Activated CD4-positive, alpha-beta T cell treated with anti-CD3 and anti-CD28 coated beads for 1 hour (primary cell): ENCODE results near the gene SLC2A5.

Source experiments
- DNase-seq: peaks from one replicate; pipeline ENCODE4 v3.0.0-alpha.2; 2020

SLC2A5 gene

DNA sequence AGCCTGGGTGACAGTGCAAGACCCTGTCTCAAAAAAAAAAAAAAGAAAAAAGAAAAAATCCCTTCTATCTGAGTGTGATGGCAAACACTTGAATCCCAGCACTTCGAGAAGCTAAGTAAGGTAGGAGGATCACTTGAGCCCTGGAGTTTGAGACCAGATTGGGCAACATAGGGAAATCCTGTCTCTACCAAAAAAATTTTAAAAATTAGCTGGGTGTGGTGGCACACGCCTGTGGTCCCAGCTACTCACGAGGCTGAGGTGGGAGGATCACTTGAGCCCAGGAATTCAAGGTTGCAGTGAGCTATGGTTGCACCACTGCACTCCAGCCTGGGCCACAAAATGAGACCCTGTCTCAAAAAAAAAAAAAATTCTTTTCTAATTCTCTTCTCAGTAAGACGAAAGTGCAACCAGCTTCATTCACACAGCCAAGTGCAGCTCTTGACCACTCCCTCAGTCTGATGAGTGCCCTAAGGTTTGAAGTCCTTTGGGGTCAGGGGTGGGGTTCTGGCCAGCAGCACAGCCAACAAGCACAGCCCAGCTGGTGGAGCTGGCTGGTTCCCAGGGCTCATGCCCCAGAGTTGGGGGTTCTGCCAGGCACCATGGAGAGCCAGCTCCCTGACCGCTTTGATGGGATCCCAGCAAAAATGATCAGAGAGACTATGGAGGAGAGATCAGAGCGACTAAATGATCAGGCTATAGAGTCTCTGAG, 8.0 kb downstream of the SLC2A5 start:
- no peak for DNase-seq

GRCh38 chr1:9059891-9060744, 9.3 kb downstream of the SLC2A5 start:
- DNase-seq, result no peak

- DNase-seq, result no peak
Observed at GRCh38 chr1:9058465-9058864, 11.0 kb downstream of the SLC2A5 start.

DNA sequence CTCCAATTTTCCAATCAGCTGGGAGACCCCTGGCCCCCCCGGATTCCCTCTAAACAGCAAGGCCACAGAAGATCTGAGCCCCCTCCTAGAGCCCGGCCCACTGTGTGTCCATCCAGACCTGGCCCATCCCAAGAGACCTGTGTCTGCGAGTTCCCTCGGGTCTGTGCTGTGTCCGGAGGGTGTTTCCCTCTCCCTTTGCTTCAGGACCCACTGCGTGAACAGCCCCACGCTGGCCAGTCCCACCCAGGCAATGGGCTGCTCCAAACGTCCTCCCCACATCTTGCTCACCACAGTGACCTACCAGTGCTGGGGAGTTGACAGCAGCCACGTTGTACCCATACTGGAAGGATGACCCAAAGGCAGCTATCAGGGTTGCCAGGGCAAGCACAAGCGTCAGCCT, 11.6 kb downstream of the SLC2A5 start:
- no peak for DNase-seq

- no peak for DNase-seq
Observed at GRCh38 chr1:9052272-9053049, 17.0 kb downstream of the SLC2A5 start.

GRCh38 chr1:9051379-9051778, 18.1 kb downstream of the SLC2A5 start:
- no peak for DNase-seq

- no peak for DNase-seq
Observed at GRCh38 chr1:9050803-9051202, 18.6 kb downstream of the SLC2A5 start.

- no peak for DNase-seq
Observed at GRCh38 chr1:9048551-9048950, 20.9 kb downstream of the SLC2A5 start.

DNA sequence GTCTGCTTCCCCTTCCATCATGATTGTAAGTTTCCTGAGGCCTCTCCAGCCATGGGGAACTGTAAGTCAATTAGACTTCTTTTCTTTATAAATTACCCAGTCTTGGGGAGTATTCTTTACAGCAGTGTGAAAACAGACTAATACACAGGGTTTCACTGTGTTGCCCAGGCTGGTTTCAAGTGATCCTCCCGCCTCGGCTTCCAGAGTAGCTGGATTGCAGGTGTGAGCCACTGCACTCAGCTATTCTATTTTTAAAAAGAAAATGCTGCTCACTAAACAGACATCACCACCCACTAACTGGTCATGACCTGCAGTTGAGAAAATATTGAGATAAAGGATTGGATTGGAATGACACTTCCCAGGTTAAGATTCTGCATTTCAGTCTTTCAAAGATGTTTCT, 22.4 kb downstream of the SLC2A5 start:
- DNase-seq, result no peak

GRCh38 chr1:9045861-9046510, 23.4 kb downstream of the SLC2A5 start:
- DNase-seq, result no peak

GRCh38 chr1:9044236-9044635, 25.2 kb downstream of the SLC2A5 start:
- DNase-seq, result no peak

- no peak for DNase-seq
Observed at GRCh38 chr1:9042272-9042671, 27.2 kb downstream of the SLC2A5 start.

DNA sequence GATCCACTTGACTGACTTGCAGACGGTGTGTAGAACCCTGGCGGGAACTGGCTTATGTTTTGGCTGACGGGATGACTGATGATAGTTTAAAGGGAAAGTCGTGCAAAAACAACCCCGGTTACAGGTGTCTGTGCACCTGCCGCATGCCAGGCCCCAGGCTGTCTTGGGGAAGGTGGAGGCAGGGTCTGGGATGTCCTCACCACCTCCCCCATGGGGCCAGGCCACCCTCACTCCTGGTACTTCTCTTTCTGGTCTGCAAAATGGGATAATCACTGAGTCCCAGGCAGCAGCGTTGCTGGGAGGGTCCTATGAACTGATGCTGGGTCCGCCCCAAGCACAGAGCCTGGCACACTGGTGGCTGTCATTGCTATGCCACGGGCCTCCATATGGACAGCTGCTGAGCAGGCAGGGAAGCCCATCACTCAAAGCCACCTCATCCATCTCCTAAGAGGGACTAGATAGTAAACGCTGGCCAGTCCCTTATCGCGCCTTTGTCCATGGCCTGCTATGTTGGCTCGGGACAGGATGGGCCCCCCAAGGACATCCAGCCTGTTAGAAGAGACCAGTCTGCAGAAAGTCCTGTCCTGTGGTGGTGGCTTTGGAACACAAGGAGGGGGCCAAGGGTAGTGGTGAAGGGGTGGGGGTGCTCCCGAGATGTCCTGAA, 28.2 kb downstream of the SLC2A5 start:
- DNase-seq, result no peak

DNA sequence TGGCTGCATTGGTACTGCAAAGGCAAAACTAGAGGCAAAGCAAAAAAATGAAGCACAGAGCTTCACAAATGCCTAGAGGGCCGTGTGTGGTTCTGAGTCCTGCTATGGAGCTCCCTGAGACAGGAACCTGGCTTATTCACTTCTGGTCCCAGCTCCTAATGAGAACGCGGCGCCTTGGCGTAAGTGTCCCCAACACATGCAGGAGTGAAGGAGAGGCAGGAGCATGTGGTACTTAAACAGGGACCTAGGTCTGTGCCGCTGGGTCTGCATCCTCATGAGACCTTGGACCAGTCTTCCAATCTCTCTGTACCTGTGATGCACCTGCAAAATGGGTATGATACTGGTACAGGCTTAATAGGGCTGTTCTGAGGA, 28.8 kb downstream of the SLC2A5 start:
- no peak for DNase-seq

DNA sequence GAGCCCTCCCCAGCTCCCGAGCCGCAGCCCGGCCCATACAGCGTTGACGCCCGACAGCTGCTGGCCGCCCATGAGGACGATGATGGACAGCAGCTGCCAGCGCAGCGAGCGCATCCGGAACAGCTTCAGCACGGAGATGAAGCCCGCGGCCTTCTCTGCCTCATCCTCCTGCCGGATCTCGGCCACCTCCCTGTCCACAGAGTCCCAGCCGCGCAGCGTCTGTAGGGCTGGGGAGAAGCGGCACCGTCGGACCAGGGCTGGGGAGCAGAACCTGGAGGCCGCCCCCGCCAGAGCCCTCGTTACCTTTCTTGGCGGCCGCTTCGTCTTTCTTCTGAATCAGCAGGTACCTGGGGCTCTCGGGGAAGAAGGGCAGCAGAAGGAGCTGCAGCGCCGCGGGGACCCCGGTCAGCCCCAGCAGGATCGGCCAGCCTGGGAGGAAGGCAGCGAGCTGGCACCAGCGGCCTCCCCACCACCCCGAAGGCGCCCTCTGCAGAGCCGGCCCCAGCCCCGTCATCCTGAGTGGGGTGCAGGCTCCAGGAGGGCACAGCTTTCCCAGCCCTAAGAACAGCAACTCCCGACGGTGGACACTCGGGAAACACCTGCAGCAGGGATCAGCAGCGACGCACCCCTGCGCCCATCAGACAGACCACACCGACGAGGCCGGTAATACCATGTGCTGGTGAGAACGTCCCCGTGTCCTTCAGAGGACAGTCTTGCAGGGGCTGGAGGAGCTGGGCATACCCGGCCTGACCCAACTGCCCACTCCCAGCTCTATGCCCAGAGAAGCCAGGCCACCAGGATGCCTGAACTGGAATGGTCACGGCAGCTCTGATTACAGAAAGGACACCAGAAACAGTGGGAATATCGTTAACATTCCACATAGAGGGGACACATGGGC, 29.4 kb downstream of the SLC2A5 start:
- no peak for DNase-seq

DNA sequence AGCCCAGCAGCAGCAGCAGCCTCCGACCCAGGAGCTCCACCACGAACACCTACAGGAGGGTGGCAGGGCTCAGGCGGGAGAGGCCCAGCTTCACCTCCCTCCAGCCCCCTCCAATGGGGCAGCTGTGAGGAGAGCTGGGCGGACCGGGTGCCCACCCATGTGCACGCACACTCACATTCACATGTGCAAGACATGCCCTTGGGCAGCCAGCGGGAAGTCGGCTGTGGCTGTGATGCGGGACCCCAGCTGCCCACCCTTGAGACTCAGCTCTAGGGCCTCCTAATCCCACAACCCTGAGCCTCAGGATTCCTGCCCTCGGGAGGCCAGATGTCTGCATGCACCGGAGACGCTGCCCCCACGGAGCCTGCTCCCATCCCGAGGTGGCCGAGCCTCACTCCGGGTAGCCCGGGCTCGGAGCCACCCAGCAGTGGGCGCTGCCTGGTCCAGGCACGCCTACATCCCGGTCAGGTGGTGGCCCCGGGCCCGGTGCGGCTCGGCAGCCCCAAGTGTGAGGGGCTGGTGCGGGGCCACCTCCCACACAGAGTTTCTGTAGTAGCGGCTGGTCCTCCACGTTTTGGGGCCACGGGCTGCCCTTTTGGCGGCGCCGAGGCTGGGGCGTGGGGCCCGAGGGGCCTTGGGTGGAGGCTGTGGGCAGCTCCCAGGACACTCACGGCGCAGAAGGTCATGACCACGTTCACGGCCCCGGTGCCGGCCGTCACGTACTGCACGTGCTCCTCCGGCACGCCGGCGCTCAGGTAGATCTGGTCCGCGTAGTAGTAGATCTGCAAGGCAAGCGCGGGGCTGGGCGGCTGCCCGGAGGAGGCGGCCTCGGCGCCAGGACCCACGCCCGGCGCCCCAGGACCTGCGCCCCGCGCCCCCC, 30.3 kb downstream of the SLC2A5 start:
- DNase-seq, result no peak

DNA sequence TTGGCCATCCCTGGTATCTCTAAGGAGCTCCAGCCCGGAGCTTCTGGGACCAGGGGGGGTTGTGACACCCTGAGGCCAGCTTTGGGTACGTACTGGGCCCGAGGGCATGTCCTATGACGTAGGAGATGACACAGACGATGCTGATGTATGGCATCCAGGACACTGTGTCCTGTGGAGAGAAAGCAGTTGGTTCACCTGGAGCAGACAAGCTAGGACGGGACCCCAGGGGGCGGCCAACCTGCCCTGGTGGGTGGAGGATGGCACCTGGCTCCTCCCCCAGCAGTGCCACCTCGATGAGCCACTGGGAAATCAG, 31.1 kb downstream of the SLC2A5 start:
- no peak for DNase-seq

GRCh38 chr1:9037476-9038337, 31.7 kb downstream of the SLC2A5 start:
- no peak for DNase-seq

DNA sequence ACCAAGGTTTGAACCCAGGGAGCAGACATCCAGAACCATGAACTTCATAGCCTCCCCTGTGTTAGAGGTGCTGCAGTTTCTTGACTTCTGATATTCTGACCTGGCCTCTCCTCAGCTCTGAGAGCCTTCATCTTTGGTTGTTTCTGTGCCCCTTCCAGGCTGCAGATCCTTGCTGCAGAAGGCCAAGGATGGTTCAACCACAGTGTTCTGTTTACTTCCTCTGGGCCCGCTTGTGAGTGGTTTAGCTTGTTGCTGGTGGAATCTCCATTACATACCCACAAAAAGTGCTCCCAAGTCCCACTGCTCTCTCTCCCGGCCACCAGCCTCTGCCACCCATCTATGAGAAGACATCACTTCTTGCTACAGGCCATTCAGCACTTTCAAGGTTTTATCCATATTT, 34.2 kb downstream of the SLC2A5 start:
- DNase-seq, result no peak

GRCh38 chr1:9033363-9033762, 36.1 kb downstream of the SLC2A5 start:
- DNase-seq, result no peak
